Endometrial microvascular endothelial cells (primary cell): ENCODE measurements around the gene RSL24D1. TPM values are rescaled to one million over a fixed set of nuclear protein-coding genes. Genes with fewer than 3 reads are reported as not detected.

Experiments used
- total RNA-seq: library from RNA; depleted of rRNA; stranded (reverse); fragments of >200 nt; gene quantifications from one replicate; pipeline ENCODE4 v1.2.3, GENCODE V29; 2015; ENCODE audit errors: inconsistent ontology term

RSL24D1 gene
- total RNA-seq, 1 donor from 2014 or later = 53.0 TPM

Other genes with a start within 250 kb of the RSL24D1 start
- gene RAB27A, start 92.9 kb upstream of the RSL24D1 start, total RNA-seq = 10.0 TPM
- 5.4 TPM for gene PIGBOS1, start 122.2 kb upstream of the RSL24D1 start, total RNA-seq
- 16.7 TPM for gene PIGB, start 122.3 kb upstream of the RSL24D1 start, total RNA-seq
- gene CCPG1, start 211.4 kb upstream of the RSL24D1 start, total RNA-seq = 29.8 TPM
- gene PIERCE2, start 211.6 kb upstream of the RSL24D1 start, total RNA-seq = not detected